ENCODE data around the gene MORN1.

GRCh38 chr1:2300004-2300771, 91.2 kb downstream of the MORN1 start:
- TF ChIP-seq TSHZ2 (CRISPR knock-in tag; IDR thresholded peaks at IDR 0.05) (no peak), ISL1 (CRISPR knock-in tag; IDR thresholded peaks at IDR 0.05) (no peak), ZFP30 (CRISPR knock-in tag; IDR thresholded peaks at IDR 0.05) (no peak), ESRRG (CRISPR knock-in tag; IDR thresholded peaks at IDR 0.05) (no peak), ZNF8 (CRISPR knock-in tag; IDR thresholded peaks at IDR 0.05) (no peak), TCF4 (CRISPR knock-in tag; IDR thresholded peaks at IDR 0.05; ENCODE audit: borderline replicate concordance) (no peak), ARNTL (CRISPR knock-in tag; IDR thresholded peaks at IDR 0.05; ENCODE audit: borderline replicate concordance, low read depth) (no peak), ZFP3 (CRISPR knock-in tag; IDR thresholded peaks at IDR 0.05) (no peak), ZNF565 (CRISPR knock-in tag; conservative IDR thresholded peaks at IDR 0.05; ENCODE audit: low read depth) (no peak), PATZ1 (CRISPR knock-in tag; IDR thresholded peaks at IDR 0.05; ENCODE audit: borderline replicate concordance) (no peak), ZNF70 (CRISPR knock-in tag; IDR thresholded peaks at IDR 0.05) (no peak), PPARA (CRISPR knock-in tag; IDR thresholded peaks at IDR 0.05; ENCODE audit: borderline replicate concordance) (no peak)
